T-helper 2 cell treated with Interferon-gamma antibody and Interleukin-4, amounts not matched to agents 5 μg/mL and 100 μg/mL, for 36 hours (primary cell): Measurements from ENCODE around the gene AP2A2.
A peak's percentile ranks its signal among the peaks of the same experiment; 100 is the strongest.
"Not testable (repeated sequence)": the region's sequence is repeated elsewhere in the genome, so short reads cannot be mapped to it uniquely, and the experiment has no call there.

ENCODE experiments used
- DNase-seq: peaks from one replicate; pipeline ENCODE4 v3.0.0; 2021; ENCODE audit warnings: low spot score
- H3K27ac Mint-ChIP-seq: one replicate; pipeline ENCODE4 v1.8.0; 2021; ENCODE audit warnings: mild to moderate bottlenecking, mixed read lengths
- H3K27me3 Mint-ChIP-seq: one replicate; pipeline ENCODE4 v1.8.0; 2021; ENCODE audit warnings: low read depth, mixed read lengths
- H3K36me3 Mint-ChIP-seq: one replicate; pipeline ENCODE4 v1.8.0; 2021; ENCODE audit warnings: low read depth, mixed read lengths
- H3K4me1 Mint-ChIP-seq: one replicate; pipeline ENCODE4 v1.8.0; 2021; ENCODE audit warnings: low read depth, mixed read lengths
- H3K4me3 Mint-ChIP-seq: one replicate; pipeline ENCODE4 v1.8.0; 2022; ENCODE audit warnings: mild to moderate bottlenecking, moderate library complexity, mixed read lengths
- H3K9me3 Mint-ChIP-seq: one replicate; pipeline ENCODE4 v1.8.0; 2021; ENCODE audit warnings: mixed read lengths

Gene AP2A2

GRCh38 chr11:1014276-1014675, 88.6 kb downstream of the AP2A2 start:
- no peak overlapping the region for H3K27ac Mint-ChIP-seq
- H3K9me3 Mint-ChIP-seq = peaks cover 14% of the 10 kb centered on the region
- peaks cover 4% of the 10 kb centered on the region for H3K4me1 Mint-ChIP-seq
- H3K36me3 Mint-ChIP-seq = peaks cover 14% of the 10 kb centered on the region
- no peak overlapping the region for H3K4me3 Mint-ChIP-seq
- no peak for DNase-seq
- H3K27me3 Mint-ChIP-seq = no peaks in the 10 kb centered on the region

- no peak for DNase-seq
- Mint-ChIP-seq H3K36me3 (peaks cover 8% of the 10 kb centered on the region), H3K9me3 (peaks cover 14% of the 10 kb centered on the region), H3K27me3 (no peaks in the 10 kb centered on the region), H3K4me3 (no peak overlapping the region), H3K27ac (no peak overlapping the region), H3K4me1 (peaks cover 4% of the 10 kb centered on the region)
Measured at GRCh38 chr11:1015064-1015463, 89.4 kb downstream of the AP2A2 start.

- H3K27ac Mint-ChIP-seq = no peak overlapping the region
- H3K36me3 Mint-ChIP-seq = peaks cover 1% of the 10 kb centered on the region
- H3K4me3 Mint-ChIP-seq = no peak overlapping the region
- DNase-seq = no peak
- peaks cover 14% of the 10 kb centered on the region for H3K9me3 Mint-ChIP-seq
- no peaks in the 10 kb centered on the region for H3K27me3 Mint-ChIP-seq
- H3K4me1 Mint-ChIP-seq = peaks cover 4% of the 10 kb centered on the region
Measured at GRCh38 chr11:1015826-1016545, 90.3 kb downstream of the AP2A2 start.

GRCh38 chr11:1016610-1017126, 91.0 kb downstream of the AP2A2 start:
- peaks cover 14% of the 10 kb centered on the region for H3K9me3 Mint-ChIP-seq
- H3K27me3 Mint-ChIP-seq, H3K4me1 Mint-ChIP-seq, H3K36me3 Mint-ChIP-seq, H3K4me3 Mint-ChIP-seq, H3K27ac Mint-ChIP-seq: not testable (repeated sequence)
- DNase-seq = peak; percentile 6

GRCh38 chr11:1017269-1018005, 91.8 kb downstream of the AP2A2 start:
- Mint-ChIP-seq H3K4me3 (no peak overlapping the region), H3K36me3 (no peaks in the 10 kb centered on the region), H3K27ac (no peak overlapping the region), H3K27me3 (no peaks in the 10 kb centered on the region), H3K9me3 (peaks cover 14% of the 10 kb centered on the region), H3K4me1 (peaks cover 4% of the 10 kb centered on the region)
- no peak for DNase-seq

GRCh38 chr11:1018091-1018490, 92.4 kb downstream of the AP2A2 start:
- Mint-ChIP-seq H3K36me3 (no peaks in the 10 kb centered on the region), H3K27ac (no peak overlapping the region), H3K9me3 (peaks cover 14% of the 10 kb centered on the region), H3K4me3 (no peak overlapping the region), H3K27me3 (no peaks in the 10 kb centered on the region), H3K4me1 (peaks cover 4% of the 10 kb centered on the region)
- no peak for DNase-seq

GRCh38 chr11:1019321-1019910, 93.7 kb downstream of the AP2A2 start:
- Mint-ChIP-seq H3K27ac (no peak overlapping the region), H3K4me3 (no peak overlapping the region), H3K4me1 (peaks cover 4% of the 10 kb centered on the region), H3K27me3 (no peaks in the 10 kb centered on the region), H3K9me3 (peaks cover 14% of the 10 kb centered on the region), H3K36me3 (no peaks in the 10 kb centered on the region)
- DNase-seq = no peak

GRCh38 chr11:1020211-1020905, 94.7 kb downstream of the AP2A2 start:
- Mint-ChIP-seq H3K9me3 (peaks cover 14% of the 10 kb centered on the region), H3K4me3 (no peak overlapping the region), H3K36me3 (no peaks in the 10 kb centered on the region), H3K4me1 (peaks cover 4% of the 10 kb centered on the region), H3K27me3 (no peaks in the 10 kb centered on the region), H3K27ac (no peak overlapping the region)
- DNase-seq = no peak

GRCh38 chr11:1022411-1022810, 96.7 kb downstream of the AP2A2 start:
- Mint-ChIP-seq H3K4me1 (no peaks in the 10 kb centered on the region), H3K4me3 (no peak overlapping the region), H3K27ac (no peak overlapping the region), H3K27me3 (no peaks in the 10 kb centered on the region), H3K9me3 (peaks cover 4% of the 10 kb centered on the region), H3K36me3 (no peaks in the 10 kb centered on the region)
- no peak for DNase-seq

GRCh38 chr11:1022908-1023810, 97.5 kb downstream of the AP2A2 start:
- Mint-ChIP-seq H3K4me1 (no peaks in the 10 kb centered on the region), H3K36me3 (no peaks in the 10 kb centered on the region), H3K27me3 (no peaks in the 10 kb centered on the region), H3K27ac (no peak overlapping the region), H3K4me3 (no peak overlapping the region), H3K9me3 (no peaks in the 10 kb centered on the region)
- no peak for DNase-seq

GRCh38 chr11:1023811-1024596, 98.3 kb downstream of the AP2A2 start:
- no peak overlapping the region for H3K4me3 Mint-ChIP-seq
- H3K4me1 Mint-ChIP-seq = no peaks in the 10 kb centered on the region
- no peaks in the 10 kb centered on the region for H3K36me3 Mint-ChIP-seq
- no peak for DNase-seq
- H3K27ac Mint-ChIP-seq = no peak overlapping the region
- H3K9me3 Mint-ChIP-seq = no peaks in the 10 kb centered on the region
- H3K27me3 Mint-ChIP-seq = no peaks in the 10 kb centered on the region

- no peaks in the 10 kb centered on the region for H3K27me3 Mint-ChIP-seq
- no peaks in the 10 kb centered on the region for H3K36me3 Mint-ChIP-seq
- no peaks in the 10 kb centered on the region for H3K9me3 Mint-ChIP-seq
- no peaks in the 10 kb centered on the region for H3K4me1 Mint-ChIP-seq
- H3K4me3 Mint-ChIP-seq = no peak overlapping the region
- no peak for DNase-seq
- H3K27ac Mint-ChIP-seq = no peak overlapping the region
Measured at GRCh38 chr11:1024597-1025409, 99.1 kb downstream of the AP2A2 start.
